GM12878 (cell line): ENCODE results near the gene KRT72.

Source experiments
- SMC3 ChIP-seq: IDR thresholded peaks from 2 replicates; pipeline ENCODE4 v1.6.1; 2011; ENCODE audit warnings: low read length, improper control_type of control experiment, borderline replicate concordance
- YBX1 ChIP-seq: fragments of 450-650 bp; IDR thresholded peaks from 2 replicates; pipeline ENCODE4 v1.6.1; 2016; ENCODE audit warnings: antibody characterized with exemption

DNA sequence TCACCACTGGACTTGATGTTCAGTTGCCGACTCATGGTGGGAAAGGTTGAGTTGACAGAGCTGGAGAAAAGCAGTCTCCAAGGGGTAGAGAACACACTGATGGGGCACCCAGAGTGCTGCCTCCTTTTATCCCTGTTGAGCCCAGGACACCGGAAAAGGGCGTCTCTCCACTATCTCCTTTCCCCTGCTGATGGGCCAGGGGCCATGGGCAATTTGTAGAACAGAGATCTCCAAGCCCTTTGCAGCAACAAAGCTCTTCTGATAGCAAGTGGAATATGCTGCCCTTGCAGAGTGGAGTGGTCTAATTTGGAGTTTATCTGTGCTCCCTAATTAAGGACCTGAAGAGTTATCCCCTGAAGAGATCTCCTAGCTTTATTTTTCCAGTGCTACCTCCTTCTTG is 27.5 kb downstream of the KRT72 start, which contains the start of gene KRT74:
- TF ChIP-seq SMC3 (no peak), YBX1 (no peak)
